Endodermal cell (in vitro differentiated cells): ENCODE measurements around the gene OR6N1. TPM values are rescaled to one million over a fixed set of nuclear protein-coding genes. Genes with fewer than 3 reads are reported as not detected.

ENCODE experiments used
- DNase-seq: peaks from one replicate; pipeline ENCODE4 v3.0.0-alpha.2; 2017
- H3K27ac ChIP-seq: 2 replicates; pipeline ENCODE4 v1.5.1; 2013; ENCODE audit warnings: mild to moderate bottlenecking, low read depth, low read length, moderate library complexity
- H3K27me3 ChIP-seq: 2 replicates; pipeline ENCODE4 v1.6.1; 2013; ENCODE audit warnings: mild to moderate bottlenecking, low read length, moderate library complexity; ENCODE audit not compliant: insufficient read depth, control insufficient read depth, poor library complexity, severe bottlenecking
- H3K36me3 ChIP-seq: 2 replicates; pipeline ENCODE4 v1.7.0; 2013; ENCODE audit warnings: mild to moderate bottlenecking, low read length, moderate library complexity; ENCODE audit not compliant: control insufficient read depth, insufficient read depth
- H3K4me1 ChIP-seq: one replicate; pipeline ENCODE4 v1.7.0; 2013; ENCODE audit warnings: low read length; ENCODE audit not compliant: control insufficient read depth, insufficient read depth
- H3K4me3 ChIP-seq: 2 replicates; pipeline ENCODE4 v1.5.1; 2013; ENCODE audit warnings: mild to moderate bottlenecking, low read length, moderate library complexity
- H3K9ac ChIP-seq: 2 replicates; pipeline ENCODE4 v1.6.1; 2013; ENCODE audit warnings: mild to moderate bottlenecking, low read length, moderate library complexity; ENCODE audit not compliant: poor library complexity, severe bottlenecking; ENCODE audit errors: extremely low read depth
- H3K9me3 ChIP-seq: 2 replicates; pipeline ENCODE4 v1.6.1; 2013; ENCODE audit warnings: mild to moderate bottlenecking, low read length, moderate library complexity; ENCODE audit not compliant: control insufficient read depth
- H3K27ac Mint-ChIP-seq: 2 replicates; pipeline ENCODE4 v1.8.0; 2020; ENCODE audit warnings: mixed read lengths
- H3K27me3 Mint-ChIP-seq: 2 replicates; pipeline ENCODE4 v1.8.0; 2021; ENCODE audit warnings: mild to moderate bottlenecking, mixed read lengths; ENCODE audit not compliant: insufficient read depth
- H3K36me3 Mint-ChIP-seq: 2 replicates; pipeline ENCODE4 v1.8.0; 2020; ENCODE audit warnings: low read depth, mixed read lengths
- H3K4me1 Mint-ChIP-seq: 2 replicates; pipeline ENCODE4 v1.8.0; 2020; ENCODE audit warnings: mixed read lengths
- H3K4me3 Mint-ChIP-seq: 2 replicates; pipeline ENCODE4 v1.8.0; 2020; ENCODE audit warnings: mild to moderate bottlenecking, moderate library complexity, mixed read lengths
- H3K9me3 Mint-ChIP-seq: 2 replicates; pipeline ENCODE4 v1.8.0; 2020; ENCODE audit warnings: mild to moderate bottlenecking, mixed read lengths
- CTCF ChIP-seq: fragments of 200-600 bp; sonication (generic); conservative IDR thresholded peaks from 2 replicates; pipeline ENCODE4 v1.5.0; 2021; ENCODE audit warnings: antibody characterized with exemption, mild to moderate bottlenecking
- WGBS, 2 experiments: methylation state at CpG; one replicate each; pipeline versions ENCODE4 v1.1.5 to v1.1.7; 2013; ENCODE audit warnings: missing lambda C conversion rate in 2 of 2, mixed read lengths in 1 of 2; ENCODE audit not compliant: insufficient coverage in 1 of 2, insufficient read length in 1 of 2; 5-methylcytosine and 5-hydroxymethylcytosine counted together
- total RNA-seq, 2 donors: library from RNA; stranded (reverse); fragmentation: NEBNext Ultra II Directional in 1 of 2; extraction: Animal tissue kit (Norgen Biotek cat#: 25700) in 1 of 2; gene quantifications; 2 replicates in 1 of 2; 3 replicates in 1 of 2; pipeline ENCODE4 v1.2.1, GENCODE V29; 2021

OR6N1 gene
- total RNA-seq, 2 donors from 2014 or later = not detected

- no peak overlapping the region for H3K27ac Mint-ChIP-seq
- no peak for TF ChIP-seq CTCF
- H3K27me3 Mint-ChIP-seq = no peaks in the 10 kb centered on the region
- Histone ChIP-seq H3K4me3 (no peak overlapping the region), H3K27me3 (no peaks in the 10 kb centered on the region), H3K4me1 (no peaks in the 10 kb centered on the region), H3K9me3 (peaks cover 3% of the 10 kb centered on the region), H3K36me3 (no peaks in the 10 kb centered on the region), H3K9ac (no peak overlapping the region), H3K27ac (no peak overlapping the region)
- H3K9me3 Mint-ChIP-seq = peaks cover 3% of the 10 kb centered on the region
- peaks cover 2% of the 10 kb centered on the region for H3K36me3 Mint-ChIP-seq
- H3K4me1 Mint-ChIP-seq = no peaks in the 10 kb centered on the region
- no CpG with 5 or more reads among the region's 1 CpG for WGBS, 2 experiments
- no peak for DNase-seq
- no peak overlapping the region for H3K4me3 Mint-ChIP-seq
Observed at GRCh38 chr1:158814970-158815369, 43.0 kb upstream of the OR6N1 start.

GRCh38 chr1:158813164-158813563, 41.2 kb upstream of the OR6N1 start:
- WGBS, 2 experiments = 90 to 100% methylated on average over 1 to 2 of the region's 3 CpGs
- no peak overlapping the region for H3K4me3 ChIP-seq

GRCh38 chr1:158812336-158812735, 40.3 kb upstream of the OR6N1 start:
- H3K27ac Mint-ChIP-seq = no peak overlapping the region
- Histone ChIP-seq H3K4me1 (no peaks in the 10 kb centered on the region), H3K36me3 (no peaks in the 10 kb centered on the region), H3K4me3 (no peak overlapping the region), H3K9me3 (no peaks in the 10 kb centered on the region), H3K27me3 (no peaks in the 10 kb centered on the region), H3K9ac (no peak overlapping the region), H3K27ac (no peak overlapping the region)
- 72% methylated on average over 1 of the region's 2 CpGs; no CpG with 5 or more reads in 1 of the 2 experiments for WGBS, 2 experiments
- H3K4me1 Mint-ChIP-seq = no peaks in the 10 kb centered on the region
- DNase-seq = no peak
- no peak for TF ChIP-seq CTCF
- no peaks in the 10 kb centered on the region for H3K27me3 Mint-ChIP-seq
- H3K9me3 Mint-ChIP-seq = no peaks in the 10 kb centered on the region
- no peak overlapping the region for H3K4me3 Mint-ChIP-seq
- no peaks in the 10 kb centered on the region for H3K36me3 Mint-ChIP-seq

More at GRCh38 chr1:158813164-158813563, 41.2 kb upstream of the OR6N1 start:
- Mint-ChIP-seq H3K36me3 (no peaks in the 10 kb centered on the region), H3K4me1 (no peaks in the 10 kb centered on the region), H3K4me3 (no peak overlapping the region), H3K27me3 (no peaks in the 10 kb centered on the region), H3K27ac (no peak overlapping the region), H3K9me3 (no peaks in the 10 kb centered on the region)
- DNase-seq = no peak
- H3K27ac ChIP-seq = no peak overlapping the region
- TF ChIP-seq CTCF = no peak
- no peaks in the 10 kb centered on the region for H3K27me3 ChIP-seq
- no peaks in the 10 kb centered on the region for H3K9me3 ChIP-seq
- no peaks in the 10 kb centered on the region for H3K4me1 ChIP-seq
- no peaks in the 10 kb centered on the region for H3K36me3 ChIP-seq
- H3K9ac ChIP-seq = no peak overlapping the region
